ENCODE results near the gene EXOC4.

EXOC4 gene

DNA sequence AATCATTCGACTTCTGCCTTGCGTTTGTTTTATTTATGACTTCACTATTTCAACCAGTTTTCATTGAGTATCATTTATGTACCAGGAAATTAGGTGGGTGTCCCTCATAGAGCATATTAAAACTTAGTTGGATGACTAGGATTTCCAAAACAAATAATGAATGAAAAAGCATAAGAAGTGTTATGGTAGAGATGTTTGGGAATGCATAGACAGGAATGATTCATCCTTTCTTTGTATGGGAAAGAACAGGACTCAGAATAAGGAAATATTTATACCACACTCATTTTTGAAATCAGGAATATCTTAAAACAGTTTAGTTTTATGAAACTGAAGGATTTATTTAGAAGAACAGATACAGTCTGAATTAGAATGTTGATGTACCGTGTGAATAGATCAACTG, 315.7 kb downstream of the EXOC4 start:
- no peak for DNase-seq (ENCODE audit: low read depth in 1 of 2, low spot score in 1 of 2)

DNA sequence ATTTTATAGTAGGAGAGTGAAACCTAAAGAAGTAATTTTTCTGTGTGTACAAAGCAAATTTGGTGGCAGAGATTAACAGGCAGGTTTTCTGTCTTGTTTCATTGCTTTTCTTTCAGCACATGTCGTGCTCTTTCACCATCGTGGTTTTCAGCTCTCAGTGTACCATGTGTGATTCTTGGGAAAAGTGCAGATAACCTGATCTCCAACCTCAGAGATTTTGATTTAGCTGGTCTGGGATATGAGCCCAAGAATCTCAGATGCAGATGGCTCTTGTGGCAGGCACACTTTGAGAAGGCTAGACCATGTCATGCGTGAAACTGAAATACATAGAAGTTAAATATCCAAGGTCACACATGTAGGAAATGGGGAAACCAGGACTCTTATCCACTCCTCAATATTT, 317.4 kb downstream of the EXOC4 start:
- DNase-seq (ENCODE audit: low read depth in 1 of 2, low spot score in 1 of 2) = no peak

DNA sequence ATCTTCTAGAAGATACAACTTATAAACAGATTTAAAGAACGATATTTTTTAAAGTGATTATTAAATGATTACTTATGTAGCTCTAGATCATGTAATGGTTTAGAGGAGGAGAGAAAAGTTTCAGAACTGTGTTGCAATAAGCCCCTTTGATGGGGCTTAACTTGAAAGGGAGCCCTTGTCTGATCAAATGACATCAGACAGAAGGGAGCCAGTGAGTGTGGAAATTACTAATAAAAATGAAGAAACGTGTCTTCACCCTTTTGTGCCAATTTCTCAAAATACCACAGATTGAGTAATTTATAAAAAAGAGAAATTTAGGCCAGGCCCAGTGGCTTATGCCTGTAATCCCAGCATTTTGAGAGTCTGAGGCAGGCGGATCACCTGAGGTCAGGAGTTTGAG, 318.2 kb downstream of the EXOC4 start:
- DNase-seq (ENCODE audit: low read depth in 1 of 2, low spot score in 1 of 2) = no peak

DNA sequence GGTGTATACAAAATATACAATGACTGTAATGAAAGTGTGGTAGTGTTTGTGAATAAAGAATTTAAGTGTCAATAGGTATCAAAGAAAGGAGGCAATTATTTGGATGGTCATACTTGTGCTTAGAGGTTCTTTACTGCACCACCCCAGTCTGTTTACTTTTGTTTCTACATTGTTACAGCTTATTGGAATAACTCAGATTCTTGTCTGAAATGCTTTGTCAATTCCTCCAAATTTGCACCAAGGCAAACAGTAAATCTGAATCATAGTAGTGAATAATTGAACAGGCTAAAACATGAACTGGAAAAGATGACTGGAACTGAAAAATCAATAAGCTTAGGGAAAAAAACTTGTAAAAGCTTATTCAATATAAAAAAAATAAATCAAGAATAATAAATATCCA, 319.2 kb downstream of the EXOC4 start:
- no peak for DNase-seq (ENCODE audit: low read depth in 1 of 2, low spot score in 1 of 2)

DNA sequence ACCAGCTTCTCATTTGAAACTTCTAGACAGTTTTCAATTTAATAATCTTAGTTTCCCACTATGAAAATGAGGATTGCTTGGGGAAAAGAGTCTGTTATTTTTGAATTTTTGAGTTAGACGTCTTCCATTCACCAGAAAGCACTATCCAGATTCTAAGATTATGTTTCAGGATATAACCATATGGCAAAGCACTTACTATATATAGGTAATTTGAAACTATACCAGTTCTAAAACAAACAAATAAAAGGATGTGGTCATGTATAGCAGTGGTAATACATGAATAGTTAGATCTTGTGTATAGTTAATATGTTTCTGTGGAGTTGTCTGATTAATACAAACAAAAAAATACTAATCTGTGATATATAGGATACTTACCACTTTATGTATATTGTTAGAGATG, 320.0 kb downstream of the EXOC4 start:
- no peak for DNase-seq (ENCODE audit: low read depth in 1 of 2, low spot score in 1 of 2)

DNA sequence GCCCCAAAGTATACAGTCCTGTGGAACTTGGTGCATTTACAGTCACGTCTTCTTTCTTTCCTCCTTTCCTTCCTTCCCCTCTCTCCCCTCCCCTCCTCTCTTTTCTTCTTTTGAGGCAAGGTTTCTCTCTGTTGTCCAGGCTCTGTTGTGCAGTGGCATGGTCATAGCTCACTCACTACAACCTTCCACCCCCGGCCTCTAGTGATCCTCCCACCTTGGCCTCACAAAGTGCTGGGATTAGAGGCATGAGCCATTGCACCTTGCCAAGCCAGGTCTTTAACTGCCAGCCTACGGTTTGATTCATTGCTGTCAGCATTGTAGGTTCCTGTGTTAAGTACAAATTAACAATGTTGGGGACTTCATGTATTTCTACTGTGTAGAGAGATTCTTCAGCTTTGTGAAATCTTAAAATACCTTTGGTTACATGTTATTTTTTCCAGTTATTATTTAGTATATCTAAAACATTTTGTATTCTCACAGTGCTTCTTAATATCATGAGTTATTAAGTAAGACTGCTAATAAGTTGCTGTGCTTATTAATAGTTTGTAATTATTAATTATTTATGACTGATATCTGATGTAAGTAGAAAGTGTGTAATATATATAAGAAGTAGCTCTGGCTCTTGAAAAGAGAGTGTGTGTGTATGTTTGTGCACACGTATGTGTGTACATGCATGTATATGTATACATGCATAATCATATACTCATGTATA, 320.8 kb downstream of the EXOC4 start:
- no peak for DNase-seq (ENCODE audit: low read depth in 1 of 2, low spot score in 1 of 2)

DNA sequence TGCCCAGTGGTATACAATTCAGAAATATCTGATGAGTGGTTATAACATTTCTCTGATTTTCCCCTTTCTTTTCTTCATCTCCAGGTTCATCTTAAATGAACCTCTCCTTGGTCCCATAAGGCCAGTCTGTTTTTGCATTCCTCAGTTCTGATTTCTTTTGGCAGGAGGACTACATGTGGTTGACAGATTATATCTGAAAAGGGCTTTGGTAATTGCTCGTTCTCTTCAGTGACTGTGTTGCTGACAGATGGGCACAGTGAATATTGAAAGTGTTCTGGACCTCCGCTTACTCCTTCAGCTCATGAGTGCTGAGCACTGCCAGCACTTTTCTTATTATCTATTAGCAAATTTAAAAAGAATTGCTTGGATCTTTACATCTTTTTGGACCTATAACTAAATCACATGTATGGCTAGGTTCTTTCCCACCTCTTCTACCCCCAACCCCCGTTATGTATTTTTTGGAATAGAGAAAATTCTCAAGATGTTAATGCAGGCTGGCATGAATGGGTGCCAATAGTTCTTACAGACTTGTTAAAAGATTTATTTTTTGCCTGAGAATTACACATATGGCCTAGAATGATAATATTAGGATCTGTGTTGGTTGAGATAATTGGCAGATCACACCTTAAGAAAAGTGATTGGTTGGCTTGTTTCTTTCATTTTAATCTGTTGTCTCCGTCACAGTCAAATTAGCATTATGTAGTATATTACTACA, 323.0 kb downstream of the EXOC4 start:
- DNase-seq (ENCODE audit: low read depth in 1 of 2, low spot score in 1 of 2) = no peak

DNA sequence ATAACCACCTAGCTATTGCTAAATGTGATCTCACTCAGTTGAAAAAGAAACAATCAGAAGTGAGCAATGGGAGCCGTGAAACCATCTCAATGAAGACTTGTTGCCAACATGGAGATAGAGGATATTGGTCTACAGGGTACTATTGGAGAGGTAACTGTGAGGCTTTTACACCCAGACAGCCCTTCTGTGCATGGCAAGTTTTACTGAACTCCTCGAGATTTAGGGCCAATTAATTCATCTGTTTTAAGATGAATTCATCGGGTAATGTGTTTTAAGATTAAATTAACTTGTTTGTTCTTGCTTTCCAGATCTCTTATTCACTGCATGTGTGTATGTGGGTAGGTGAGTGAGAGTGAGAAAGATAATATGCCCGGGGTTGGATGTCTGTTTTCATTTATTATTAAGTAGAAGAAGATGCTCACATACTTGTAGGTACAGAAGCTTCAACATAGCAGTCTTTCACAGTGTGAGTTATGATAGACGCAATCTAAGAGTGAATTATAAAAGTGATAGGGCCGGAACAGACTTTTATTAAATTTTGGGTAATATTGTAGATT, 323.8 kb downstream of the EXOC4 start:
- no peak for DNase-seq (ENCODE audit: low read depth in 1 of 2, low spot score in 1 of 2)

DNA sequence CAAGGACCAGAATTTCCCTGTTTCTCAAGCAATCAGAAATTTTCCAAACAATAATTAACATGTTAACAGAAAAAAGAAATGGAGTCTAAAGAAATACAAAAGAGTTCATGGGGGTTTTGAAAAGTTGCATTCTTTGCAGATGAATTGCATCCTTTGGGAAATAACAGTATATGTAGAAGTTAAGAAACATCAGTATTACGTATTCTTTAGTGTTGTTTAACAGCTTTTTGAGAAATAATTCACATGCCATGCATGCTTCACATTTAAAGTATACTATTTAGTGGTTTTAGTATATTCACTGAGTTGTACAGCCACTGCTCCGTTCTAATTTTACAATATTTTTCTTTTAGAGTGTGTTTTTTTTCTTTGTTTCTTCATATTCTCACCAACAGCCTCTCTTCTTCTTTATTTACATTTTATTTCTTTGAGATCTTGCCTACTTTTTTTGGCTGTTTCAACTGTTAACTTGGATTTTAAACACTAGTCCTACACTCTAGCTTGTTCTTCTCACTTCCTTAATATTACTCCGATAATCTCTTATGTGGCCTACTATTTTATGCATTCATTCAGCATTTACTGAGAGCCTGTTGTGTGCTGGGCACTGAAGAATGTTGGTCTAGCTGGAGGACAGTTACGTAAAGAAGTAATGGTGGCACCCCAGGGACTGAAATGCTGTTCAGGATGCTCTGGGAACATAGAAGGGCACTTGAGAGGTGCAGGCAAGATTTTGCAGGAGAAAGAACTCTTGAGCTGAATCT, 330.1 kb downstream of the EXOC4 start:
- no peak for DNase-seq (ENCODE audit: low read depth in 1 of 2, low spot score in 1 of 2)

DNA sequence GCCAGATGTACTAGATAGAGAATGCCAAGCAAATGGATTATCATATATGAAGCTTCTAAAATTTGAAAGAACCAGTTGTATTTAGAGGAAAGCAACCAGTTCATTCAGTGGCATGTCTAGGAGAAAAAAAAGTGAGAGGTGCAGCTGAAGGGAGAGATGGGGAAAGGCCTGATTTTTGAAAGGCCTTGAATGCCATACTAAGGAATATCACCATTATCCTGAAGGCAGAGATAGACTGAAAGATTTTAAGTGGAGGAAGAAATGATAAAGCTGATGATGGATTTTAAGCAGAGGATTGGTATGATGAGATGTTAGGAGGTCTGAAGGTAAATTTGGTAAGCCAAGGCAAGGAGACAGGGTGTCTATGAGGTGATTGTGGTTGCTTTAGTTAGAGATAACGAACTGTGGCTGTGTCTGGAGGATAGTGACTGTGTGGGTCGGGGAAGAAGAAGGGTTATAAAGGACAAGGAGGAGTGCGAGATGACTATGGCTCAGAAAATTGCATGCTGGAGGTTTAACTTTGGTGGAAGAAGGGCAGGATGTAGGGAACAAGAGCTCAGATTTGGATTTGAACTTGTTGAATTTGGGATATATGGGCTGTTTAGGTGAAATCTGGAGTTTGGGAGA, 330.8 kb downstream of the EXOC4 start:
- DNase-seq (ENCODE audit: low read depth in 1 of 2, low spot score in 1 of 2) = no peak

DNA sequence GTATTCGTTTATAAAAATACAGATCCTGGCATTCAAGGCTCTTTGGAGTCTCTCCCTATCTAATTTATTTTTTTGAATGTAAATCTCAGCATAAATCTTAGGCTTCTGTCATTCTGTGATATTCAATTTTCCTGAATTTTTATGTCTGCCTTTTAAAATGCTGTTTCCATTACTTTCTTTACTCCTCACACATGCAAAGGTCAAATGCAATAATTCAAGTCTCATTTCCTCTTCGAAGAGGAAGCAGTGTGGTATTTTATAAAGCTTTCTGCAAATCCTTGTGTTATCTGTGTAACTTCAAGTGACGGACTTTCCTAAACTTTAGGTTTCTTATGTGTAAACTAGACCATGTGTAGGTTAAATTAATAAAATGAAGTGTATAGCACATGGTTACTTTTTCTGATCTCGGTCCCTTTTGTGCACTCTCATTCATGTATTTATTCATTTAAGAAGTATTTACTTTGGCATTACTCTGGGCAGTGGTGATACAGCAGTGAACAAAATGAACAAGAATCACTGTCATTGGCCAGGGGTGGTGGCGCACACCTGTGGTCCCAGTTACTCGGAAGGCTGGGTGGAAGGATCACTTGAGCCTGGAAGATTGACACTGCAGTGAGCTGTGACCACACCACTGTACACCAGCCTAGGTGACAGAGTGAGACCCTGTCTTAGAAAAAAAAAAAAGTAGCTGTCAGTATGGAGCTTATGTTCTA, 332.2 kb downstream of the EXOC4 start:
- DNase-seq (ENCODE audit: low read depth in 1 of 2, low spot score in 1 of 2) = no peak

DNA sequence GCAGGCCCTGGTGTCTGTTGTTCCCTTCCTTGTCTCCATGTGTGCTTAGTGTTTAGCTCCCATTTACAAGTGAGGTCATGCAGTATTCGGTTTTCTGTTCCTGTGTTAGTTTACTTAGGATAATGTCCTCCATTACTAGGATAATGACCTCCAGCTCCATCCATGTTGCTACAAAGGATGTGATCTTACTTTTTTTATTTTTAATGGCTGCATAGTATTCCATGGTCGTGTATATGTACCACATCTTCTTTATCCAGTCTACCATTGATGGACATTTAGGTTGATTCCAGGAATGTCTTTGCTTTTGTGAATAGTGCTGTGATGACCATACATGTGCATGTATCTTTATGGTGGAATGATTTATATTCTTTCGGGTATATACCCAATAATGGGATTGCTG, 333.4 kb downstream of the EXOC4 start:
- no peak for DNase-seq (ENCODE audit: low read depth in 1 of 2, low spot score in 1 of 2)

DNA sequence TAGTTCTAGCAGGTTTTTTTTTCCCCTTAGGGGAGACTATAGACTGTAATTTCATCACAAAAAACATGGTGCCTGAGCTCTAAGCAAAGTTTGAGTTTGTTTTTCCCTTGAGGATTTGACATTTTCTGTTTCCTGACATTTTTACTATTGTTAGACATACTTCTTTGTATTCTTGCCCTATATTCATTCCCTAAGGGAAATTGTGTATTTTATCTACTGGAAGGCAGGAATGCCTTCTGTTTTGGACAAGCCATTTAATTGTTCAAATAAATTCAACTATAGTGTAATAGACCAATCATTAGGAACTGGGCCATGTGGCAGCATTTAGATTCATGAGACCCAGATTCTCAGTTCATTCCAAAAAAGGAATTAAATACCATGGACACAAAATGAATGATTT, 335.0 kb downstream of the EXOC4 start:
- DNase-seq (ENCODE audit: low read depth in 1 of 2, low spot score in 1 of 2) = no peak

DNA sequence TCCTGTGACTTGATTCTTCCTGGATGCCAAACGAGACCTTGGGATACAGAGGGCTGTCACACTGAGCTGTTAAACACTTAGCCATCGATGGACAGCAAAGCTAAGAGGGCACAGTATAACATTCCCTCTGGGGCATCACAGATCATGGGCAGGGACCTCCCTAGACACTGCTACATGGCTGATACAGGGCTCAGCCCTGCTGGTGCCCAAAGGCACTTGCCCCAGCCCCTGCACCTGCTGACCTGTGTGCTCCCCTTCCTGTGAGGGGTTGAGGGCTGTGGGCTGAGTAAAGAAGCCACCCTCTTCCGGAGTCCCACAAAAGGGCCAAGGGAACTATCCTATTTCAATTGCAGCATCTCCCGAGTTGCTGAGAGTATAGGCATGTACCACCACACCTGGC, 337.9 kb downstream of the EXOC4 start:
- DNase-seq (ENCODE audit: low read depth in 1 of 2, low spot score in 1 of 2) = no peak

DNA sequence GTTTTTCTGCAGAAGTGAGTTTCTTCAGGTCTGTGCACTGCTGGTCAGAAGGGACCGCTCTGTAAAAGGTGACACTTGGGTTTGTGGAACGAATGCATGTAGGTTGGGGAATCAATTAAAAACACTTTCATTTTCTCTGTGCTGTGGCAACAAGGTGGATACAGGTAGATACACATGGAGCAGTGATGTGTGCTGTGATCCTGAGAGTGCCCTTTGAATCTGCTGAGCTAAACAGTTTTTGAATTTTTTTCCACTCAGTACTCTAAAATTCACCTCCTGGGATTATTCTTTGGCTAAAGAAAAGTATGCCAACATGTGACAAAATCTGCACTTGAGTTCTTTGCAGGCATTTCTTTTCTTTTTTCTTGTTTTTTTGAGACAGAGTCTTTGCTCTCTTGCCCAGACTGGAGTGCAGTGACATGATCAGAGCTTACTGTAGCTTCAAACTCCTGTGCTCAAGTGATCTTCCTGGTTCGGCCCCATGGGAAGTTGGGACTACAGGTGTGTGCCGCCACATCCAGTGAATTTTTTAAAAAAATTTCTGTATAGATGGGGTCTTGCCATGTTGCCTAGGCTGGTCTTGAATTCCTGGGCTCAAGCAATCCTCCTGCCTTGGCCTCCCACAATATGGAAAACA, 338.9 kb downstream of the EXOC4 start:
- no peak for DNase-seq (ENCODE audit: low read depth in 1 of 2, low spot score in 1 of 2)

DNA sequence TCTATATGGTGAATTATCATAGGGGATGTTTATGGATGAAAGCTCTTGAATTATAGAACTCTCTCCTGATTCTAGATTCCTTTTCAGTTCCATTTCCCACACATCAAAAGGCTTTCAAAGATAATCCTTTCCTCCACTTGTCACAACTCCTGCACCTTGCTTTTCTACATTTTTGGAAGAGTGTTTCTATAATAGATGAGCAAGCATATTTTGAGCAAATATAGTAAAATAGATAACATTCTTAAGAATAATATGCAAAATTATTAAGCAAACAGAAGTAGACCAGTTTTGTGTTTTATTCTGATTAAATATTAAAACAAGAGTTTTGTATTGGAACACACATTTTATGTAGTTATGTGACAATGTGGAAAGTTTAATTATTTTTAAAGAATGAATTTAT, 340.7 kb downstream of the EXOC4 start:
- no peak for DNase-seq (ENCODE audit: low read depth in 1 of 2, low spot score in 1 of 2)

DNA sequence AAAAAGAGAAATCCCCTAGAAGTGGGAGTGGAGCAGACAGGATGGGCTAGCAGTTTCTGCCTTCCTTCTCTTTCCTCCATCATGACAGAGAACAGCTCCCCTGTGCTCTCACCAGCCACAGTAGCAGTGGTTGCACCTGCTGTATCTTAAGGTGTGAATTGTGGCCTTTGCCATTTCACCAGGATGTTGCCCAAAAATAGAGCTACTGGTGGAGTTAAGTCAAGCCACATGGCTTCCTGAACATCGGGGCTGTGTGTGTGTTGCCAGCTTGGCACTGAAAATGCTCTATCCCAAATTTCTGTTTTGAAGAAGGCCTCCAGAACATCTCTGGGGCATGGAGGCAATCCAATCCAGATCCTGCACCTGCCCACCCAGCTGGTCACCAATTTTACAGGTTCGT, 348.7 kb downstream of the EXOC4 start:
- DNase-seq (ENCODE audit: low read depth in 1 of 2, low spot score in 1 of 2) = no peak

DNA sequence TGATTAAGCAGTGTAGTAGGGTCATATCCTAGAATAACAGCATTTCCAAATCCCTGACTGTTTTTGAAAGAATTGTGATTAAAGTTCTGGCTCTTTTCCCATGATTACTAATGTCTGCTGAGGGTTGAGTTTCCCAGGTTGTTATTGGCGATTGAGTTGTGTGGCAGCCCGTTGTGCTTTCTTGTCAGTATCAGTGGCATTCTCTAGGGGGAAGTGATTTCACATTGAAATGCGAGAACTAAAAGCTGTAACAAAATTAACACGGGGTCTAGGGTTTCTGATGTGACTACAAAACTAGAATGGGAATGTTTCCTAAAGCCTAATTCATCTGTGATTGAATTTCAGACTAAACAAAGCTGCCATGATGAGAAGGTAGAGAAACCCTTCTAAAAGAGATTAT, 349.4 kb downstream of the EXOC4 start:
- no peak for DNase-seq (ENCODE audit: low read depth in 1 of 2, low spot score in 1 of 2)

DNA sequence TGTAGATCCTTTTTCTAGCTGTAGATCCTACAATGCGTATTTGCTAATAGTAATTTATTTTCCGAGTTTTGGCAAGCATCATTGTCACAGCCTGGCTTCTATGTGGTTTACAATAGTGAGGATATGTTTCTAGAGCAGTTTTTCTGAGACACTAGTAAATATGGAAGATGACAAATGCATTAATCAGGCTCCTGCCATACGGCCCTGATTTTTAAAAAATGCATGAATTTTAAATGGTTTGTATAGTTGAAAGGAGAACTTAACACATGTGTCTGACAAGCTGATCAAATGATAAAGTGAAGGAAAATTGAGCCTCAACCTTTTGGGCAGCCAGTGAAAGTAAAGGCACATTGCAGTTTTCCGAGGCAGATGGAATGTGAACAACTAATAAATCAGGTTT, 354.1 kb downstream of the EXOC4 start:
- DNase-seq (ENCODE audit: low read depth in 1 of 2, low spot score in 1 of 2) = no peak

DNA sequence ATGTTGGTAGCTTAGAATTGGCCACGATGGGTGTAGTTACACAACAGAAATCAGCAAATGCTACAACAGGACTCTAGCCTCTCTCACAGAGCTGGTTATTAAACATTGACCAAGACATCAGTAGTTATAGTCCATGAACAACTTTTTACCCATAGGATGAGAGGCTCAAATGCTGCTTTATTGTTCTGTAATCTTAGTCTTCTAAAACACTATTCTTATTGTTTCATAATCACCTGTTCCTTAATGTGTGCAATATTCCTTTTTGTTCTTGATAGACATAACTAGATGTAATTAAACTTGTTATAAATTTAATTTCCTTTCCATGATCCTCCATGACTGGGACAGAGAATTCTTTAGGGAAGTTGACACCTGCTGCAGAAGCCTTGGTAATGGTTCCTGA, 356.9 kb downstream of the EXOC4 start:
- no peak for DNase-seq (ENCODE audit: low read depth in 1 of 2, low spot score in 1 of 2)

Measured in activated CD4-positive, alpha-beta T cell treated with anti-CD3 and anti-CD28 coated beads, Interleukin-2, amount 50 U/mL, for 24 hours (primary cell).